Stimulated activated CD4-positive, alpha-beta T cell treated with anti-CD3 and anti-CD28 coated beads, TNF-alpha, amount 100 ng/mL, for 48 hours (primary cell): ENCODE data around the gene SCAMP2.

Experiments used
- DNase-seq, 3 donors: peaks; one replicate each; pipeline ENCODE4 v3.0.0-alpha.2; 2020; ENCODE audit warnings: low read depth in 3 of 3

The SCAMP2 gene

DNA sequence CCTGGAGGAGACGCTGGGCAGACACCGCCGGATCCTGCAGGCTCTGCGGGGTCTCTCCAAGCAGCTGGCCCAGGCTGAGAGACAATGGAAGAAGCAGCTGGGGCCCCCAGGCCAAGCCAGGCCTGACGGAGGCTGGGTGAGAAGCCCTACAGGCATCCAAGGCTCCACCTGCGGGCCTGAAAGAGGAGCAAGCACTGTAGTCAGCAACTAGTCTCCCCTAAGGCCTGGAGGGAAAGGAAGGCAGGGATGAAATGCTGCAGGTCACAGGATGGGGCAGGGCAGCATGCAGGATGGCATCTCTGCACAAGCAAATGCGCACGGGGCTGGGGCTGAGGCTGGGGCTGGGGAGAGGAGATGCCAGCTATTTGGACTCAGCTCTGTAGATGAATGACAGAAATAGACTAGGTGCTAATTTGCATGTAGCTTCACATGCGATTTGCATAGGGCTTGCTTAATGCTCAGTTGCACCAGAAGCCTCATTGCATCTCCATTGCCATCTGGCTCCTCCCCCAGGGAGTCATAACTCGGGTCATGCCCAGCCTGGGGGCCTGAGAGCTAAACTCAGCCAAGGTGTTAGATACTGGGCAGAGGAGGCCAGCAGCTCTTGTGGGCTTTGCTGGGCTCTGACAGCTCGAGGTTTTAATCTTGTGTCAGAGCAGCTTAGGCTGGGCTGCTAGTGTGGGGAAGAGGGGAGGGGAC is 51.9 kb downstream of the SCAMP2 start:
- no peak for DNase-seq

DNA sequence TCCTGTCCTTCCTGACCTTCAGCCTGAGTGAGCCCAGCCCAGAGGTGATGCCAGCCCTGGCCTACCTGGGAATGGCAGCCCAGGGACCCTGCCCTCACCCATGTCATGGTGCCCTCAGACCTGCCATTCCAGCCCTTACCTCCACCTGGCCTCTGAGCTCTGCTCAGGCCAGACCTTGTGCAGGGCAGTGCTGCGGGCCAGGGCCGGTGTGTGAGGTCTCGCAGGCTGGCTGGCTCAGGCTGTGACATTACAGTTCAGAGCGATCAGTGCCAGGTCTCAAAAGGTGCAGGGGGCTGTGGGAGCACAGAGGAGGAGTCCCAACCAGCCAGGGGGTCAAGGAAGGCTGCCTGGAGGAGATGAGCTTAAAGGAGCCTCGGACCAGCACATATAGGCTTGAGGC is 53.1 kb downstream of the SCAMP2 start:
- no peak for DNase-seq

DNA sequence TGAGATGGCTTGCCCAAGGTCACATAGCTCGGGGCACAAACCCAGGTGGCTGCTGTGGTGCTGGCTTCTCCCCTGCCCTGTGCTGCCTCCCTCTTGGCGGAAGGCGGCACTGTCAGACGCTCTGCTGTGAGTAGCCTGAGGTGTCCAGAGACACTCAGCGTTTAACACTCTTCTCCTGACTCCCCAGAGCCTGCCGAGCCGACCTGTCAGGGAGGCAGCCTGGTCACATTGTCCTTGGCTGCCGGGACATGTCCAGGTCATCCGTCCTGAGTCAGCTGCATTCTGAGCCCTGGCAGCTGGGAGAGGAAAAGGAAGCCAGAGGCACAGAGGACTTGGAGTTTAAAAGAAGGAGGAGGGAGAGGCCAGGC is 55.8 kb downstream of the SCAMP2 start:
- DNase-seq: no peak

DNA sequence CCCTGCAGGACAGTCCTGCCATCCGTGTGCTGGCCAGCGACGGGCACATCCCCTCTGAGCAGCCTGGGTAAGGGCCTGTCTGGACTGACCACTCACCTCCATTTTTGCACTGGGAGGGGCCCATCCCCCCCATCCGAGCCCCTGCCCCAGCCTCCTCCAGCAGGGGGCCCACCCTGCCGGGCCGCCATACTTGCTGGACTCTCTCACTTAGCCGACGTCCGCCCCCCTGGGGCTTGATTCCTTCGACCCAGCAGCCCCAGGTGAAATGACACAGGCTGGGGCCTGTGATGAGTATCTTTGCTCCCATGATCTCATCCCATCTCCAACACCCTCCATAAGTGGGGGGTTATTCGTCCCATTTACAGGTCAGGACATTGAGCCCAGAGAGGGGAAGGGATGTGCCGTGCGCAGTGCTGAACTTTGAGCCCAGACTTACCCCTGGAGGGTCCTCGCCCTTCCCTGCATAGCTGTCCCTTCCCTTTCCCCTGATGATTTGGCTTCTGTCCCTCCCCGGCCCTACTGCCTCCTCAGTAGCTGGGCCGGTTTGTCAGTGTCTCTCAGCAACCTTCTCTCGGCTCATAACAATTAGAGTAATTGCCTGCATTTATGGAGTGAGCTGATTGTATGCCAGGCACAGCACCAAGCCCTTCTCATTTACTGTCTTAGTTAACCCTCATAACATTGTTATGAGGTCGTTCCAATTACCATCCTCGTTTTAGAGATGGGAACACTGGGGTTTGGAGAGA is 56.4 kb downstream of the SCAMP2 start:
- DNase-seq: no peak

DNA sequence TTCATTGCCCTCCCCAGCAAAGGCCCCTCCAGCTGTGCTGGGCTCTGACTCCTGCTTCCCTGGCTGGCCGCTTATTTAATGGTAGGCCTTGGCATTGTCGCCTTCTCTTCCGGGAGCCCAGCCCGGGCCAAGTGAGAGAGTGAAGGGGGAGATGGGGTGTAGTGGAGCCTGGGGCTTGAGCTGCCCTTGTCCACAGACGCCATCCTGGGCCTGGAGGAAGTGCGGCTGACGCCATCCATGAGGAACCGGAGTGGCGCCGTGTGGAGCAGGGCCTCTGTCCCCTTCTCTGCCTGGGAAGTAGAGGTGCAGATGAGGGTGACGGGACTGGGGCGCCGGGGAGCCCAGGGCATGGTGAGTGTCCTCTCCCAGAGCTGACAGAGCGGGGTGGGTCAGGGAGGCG is 57.2 kb downstream of the SCAMP2 start:
- no peak for DNase-seq

DNA sequence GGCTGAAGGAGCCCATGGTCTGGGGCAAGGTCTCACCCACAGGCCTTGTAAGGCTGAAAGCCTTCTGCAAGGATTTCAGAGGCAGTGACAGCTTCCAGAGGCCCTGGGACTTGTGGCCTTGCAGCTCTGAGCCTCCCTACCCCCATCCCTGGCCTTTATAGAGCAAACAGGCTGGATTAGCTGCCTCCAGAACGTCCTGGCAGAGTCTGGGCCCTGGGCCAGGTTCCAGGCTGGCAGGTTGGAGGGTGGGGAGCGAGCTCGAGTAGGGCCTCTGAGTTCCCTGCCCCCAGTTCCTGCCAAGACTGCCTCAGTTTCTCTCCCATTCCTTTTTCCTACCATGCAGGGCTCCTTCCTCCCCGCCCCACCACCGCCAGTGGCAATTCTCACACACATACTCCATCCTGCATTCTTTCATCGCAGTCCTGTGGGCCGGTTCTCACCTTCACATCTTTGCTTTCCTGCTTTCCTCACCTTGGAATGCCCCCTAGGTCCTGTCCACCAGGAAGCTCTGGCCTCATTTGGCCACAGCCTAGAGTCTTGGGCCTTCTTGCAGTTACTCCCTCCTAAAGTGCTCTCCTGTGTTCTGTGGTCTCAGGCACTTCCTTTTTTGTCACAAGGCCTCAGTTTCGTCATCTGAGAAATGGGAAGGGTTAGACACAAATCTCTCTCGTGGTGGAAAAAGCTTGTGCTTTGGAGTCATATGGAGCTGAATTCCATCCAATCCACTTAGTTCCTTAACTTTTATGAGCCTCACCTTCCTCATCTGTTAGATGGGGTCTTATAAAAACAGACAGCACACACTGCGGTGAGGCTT is 57.8 kb downstream of the SCAMP2 start:
- DNase-seq: no peak

DNA sequence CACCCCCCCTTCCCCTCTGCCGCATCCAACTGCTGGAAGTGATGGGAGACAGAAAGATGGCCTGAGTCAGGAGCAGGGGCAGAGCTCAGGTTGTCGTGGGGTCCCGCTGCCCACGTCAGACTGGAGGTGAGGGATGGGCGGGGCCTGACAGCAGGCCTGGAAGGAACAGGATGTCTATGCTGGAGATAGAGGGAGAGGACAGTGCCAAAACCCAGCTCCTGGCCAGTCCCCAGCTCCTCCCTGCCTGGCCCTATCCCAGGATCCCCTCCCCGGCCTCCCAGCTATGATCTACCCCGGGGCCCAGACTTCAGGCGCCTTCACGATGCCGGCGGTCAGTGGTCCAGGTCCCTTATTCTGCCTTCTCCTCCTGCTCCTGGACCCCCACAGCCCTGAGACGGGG is 60.6 kb downstream of the SCAMP2 start, which contains the start of gene LMAN1L:
LMAN1L (plus strand) TSS at position 303 of the 400 bp plus-strand sequence; CDS start at position 323, 20 bp downstream.
- no peak for DNase-seq

DNA sequence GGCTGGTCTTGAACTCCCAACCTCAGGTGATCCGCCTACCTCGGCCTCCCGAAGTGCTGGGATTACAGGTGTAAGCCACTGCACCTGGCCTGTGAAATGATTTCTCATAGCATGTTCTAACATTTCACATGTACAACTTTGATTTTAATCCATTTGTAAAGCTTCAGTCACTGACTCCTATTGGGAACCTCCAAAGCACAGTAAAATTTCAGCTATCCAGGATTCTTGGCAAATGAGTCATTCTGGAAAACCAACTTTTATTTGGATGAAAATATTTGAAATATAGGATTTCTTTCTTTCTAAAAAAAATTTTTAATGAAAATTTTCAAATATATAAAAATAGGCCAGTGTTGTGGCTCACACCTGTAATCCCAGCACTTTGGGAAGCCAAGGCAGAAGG is 63.2 kb downstream of the SCAMP2 start:
- DNase-seq: no peak

DNA sequence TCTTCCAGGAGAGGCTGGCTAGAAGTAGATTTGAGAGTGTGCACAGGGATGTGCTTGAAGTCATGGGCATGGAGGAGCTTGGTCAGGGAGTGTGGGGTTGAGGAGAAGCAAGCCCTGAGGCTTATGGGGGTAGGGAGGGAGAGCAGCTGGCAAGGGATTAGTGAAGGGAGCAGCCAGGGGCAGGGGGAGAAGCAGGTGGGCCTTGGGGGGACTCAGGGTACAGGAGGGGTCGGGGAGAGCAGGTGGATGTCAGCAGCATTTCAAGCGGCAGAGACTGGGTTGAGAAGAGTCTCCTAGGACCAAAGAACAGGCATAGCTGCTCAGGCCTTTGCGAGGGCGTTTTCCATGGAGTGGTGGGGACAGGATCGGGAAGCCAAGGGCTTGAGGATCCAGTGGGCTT is 63.9 kb downstream of the SCAMP2 start:
- no peak for DNase-seq

DNA sequence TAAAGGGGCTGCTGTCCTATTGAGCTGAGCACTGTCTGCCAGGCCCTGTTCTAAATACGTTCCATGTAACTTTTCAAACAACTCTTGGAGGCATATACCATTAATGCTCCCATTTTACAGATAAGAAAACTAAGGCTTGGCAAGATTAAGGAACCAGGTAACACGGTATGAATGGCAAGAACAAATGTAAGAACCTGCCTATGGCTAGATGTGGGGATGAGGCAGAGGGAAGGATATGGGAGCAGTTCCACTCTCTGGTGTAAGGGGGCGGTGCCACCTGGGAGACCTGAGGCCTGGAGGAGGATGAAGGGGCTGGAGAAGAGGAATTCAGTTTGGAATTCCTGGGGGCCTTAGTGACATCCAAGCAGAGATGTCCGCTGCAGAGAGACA is 64.3 kb downstream of the SCAMP2 start:
- DNase-seq: no peak

DNA sequence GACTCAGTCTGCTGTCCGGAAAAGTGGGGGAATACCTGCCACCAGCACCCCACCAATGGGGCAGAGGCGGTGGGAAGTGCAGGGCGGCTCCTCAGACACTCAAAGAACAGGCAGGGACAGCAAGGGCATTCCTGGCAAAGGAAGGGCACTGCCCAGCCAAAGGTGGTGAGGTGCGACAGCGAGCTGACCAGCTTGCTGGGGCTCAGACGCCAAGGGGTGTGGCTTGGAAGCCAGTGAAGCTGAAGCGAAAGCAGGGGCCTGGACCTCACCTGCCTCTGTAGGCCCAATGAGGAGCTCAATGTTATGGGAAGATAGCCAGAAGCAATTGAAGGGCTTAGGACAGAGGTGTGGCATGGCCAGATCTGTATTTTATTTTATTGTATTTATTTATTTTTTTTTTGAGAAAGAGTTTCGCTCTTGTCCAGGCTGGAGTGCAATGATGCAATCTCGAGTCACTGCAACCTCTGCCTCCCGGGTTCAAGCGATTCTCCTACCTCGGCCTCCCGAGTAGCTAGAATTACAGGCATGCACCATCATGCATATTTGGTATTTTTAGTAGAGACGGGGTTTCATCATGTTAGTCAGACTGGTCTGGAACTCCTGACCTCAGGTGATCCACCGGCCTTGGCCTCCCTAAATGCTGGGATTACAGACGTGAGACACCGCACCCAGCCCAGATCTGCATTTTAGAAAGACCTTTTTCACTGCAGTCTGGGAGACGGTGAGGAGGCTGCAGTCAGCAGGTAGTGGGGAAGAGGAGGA is 64.9 kb downstream of the SCAMP2 start:
- no peak for DNase-seq

DNA sequence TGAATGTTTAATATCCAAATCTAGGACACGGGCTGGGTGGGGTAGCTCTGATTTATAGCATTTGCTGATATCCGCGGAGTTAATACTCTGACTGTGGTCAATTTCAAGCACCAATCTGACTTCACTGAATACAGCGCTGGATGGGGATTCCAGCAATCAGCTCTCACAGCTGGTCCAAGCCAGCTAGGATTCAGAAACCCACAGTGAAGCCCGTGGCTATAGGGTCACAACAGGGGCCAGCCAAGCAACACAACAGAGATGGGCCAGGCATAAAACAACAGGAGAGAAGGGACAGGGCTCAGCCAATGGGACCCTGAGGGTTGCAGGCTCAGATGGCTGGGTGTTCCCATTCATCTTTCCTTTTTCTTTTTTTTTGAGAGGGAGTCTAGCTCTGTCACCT is 65.9 kb downstream of the SCAMP2 start:
- DNase-seq: no peak

DNA sequence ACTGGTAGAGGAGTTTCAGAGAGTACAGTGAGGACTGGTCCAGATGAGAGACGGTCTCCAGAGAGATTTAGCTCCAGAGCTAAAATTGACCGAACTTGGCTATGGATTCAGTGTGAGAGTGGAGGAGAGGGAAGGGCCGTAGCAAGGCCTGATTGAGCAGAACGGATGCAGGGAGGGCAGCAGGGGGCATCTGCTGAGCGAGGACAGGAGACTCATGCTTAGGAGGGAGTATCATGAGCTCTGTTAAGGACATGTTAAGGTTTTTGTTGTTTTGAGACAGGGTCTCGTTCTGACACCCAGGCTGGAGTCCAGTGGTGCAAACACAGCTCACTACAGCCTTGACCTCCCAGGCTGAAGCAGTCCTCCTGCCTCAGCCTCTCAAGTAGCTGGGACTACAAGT is 68.2 kb downstream of the SCAMP2 start:
- DNase-seq: no peak

DNA sequence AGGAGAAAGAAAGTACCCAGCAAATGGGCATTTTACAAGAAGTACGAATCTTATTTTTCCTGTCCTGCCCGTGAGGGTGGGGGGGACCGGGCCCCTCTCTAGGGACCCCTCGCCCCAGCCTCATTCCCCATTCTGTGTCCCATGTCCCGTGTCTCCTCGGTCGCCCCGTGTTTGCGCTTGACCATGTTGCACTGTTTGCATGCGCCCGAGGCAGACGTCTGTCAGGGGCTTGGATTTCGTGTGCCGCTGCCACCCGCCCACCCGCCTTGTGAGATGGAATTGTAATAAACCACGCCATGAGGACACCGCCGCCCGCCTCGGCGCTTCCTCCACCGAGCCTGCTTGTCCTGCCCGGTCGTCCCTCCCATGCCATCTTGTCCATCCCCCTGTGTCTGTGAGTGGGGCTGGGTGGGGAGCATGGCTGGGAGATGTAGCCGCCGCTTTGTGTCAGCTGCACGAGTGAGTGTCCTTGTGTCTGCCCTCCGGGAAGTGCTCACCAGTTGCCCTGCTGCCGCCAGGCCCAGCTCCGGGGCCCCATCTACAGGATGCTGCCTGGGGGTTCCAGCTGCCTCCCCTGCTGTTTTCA is 70.2 kb downstream of the SCAMP2 start:
- no peak for DNase-seq

DNA sequence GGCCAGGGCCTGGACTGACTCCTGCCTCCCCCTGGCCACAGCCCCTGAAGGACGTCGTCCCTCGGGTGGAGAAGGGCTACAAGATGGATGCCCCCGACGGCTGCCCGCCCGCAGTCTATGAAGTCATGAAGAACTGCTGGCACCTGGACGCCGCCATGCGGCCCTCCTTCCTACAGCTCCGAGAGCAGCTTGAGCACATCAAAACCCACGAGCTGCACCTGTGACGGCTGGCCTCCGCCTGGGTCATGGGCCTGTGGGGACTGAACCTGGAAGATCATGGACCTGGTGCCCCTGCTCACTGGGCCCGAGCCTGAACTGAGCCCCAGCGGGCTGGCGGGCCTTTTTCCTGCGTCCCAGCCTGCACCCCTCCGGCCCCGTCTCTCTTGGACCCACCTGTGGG is 70.9 kb downstream of the SCAMP2 start:
- DNase-seq: no peak

DNA sequence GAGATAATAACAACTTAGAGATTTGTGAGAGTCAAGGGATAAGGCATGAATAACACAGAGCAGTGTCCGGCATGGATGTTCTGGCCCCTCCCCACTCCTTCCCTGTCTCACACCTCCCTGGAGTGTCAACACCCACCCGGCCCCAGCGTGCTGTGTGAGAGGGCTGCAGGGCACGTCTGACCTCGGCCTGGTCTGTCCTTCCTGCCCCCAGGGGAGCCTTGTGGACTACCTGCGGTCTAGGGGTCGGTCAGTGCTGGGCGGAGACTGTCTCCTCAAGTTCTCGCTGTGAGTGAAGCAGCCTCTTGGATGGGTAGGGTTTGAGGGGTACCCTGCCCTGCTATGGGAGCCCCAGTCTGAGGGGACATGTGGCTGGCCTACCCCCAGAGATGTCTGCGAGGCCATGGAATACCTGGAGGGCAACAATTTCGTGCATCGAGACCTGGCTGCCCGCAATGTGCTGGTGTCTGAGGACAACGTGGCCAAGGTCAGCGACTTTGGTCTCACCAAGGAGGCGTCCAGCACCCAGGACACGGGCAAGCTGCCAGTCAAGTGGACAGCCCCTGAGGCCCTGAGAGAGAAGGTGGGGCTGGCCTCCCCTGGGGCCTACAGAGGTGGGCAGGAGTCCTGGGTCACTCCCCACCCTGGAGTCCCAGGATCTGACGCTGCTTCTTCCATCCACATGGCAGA is 71.7 kb downstream of the SCAMP2 start:
- DNase-seq: no peak

DNA sequence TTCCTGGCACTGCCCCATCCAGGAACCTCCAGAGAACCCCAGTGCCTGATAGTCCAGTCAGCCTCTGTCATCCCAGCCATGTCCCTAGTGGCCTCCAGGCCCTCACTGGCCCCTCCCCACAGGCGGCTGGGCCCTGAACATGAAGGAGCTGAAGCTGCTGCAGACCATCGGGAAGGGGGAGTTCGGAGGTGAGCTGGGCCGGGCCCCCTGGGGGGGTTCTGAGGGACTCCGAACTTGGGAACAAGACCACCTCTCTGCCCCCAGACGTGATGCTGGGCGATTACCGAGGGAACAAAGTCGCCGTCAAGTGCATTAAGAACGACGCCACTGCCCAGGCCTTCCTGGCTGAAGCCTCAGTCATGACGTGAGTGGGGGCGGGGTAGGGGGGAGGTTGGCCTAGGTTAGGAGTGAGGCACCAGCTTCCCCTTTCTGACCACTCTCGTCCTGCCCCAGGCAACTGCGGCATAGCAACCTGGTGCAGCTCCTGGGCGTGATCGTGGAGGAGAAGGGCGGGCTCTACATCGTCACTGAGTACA is 72.5 kb downstream of the SCAMP2 start:
- DNase-seq: no peak

DNA sequence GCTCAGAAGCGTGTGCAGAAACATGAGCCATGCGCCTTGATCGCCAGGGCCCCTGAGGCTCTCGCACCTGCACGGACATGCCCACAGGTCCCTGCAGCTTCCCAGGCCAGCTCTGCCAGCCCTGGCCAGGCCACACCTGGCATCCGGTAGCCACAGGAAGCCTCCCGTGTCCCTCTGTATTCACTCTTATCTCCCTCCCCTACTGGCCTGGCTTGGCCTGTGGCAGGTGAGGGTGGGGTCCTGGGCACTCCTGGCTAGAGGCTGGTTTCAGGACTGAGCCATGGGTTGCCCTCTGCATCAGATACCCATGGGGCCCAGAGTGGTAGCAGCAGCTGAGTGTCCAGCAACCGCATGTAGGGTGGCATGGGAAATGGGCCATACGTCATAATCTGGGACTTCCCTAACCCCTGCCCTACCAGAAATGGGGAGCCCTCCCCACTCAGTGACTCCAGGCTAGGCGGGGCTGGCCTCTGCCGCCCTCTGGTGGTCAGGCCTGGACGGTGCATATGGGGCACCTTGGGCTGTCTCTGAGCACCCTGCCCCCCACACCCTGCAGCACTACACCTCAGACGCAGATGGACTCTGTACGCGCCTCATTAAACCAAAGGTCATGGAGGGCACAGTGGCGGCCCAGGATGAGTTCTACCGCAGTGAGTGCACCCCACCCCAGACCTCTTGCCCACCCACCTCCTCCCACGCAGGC is 73.2 kb downstream of the SCAMP2 start:
- DNase-seq: peak; percentile 74 to 81 (median 78)

DNA sequence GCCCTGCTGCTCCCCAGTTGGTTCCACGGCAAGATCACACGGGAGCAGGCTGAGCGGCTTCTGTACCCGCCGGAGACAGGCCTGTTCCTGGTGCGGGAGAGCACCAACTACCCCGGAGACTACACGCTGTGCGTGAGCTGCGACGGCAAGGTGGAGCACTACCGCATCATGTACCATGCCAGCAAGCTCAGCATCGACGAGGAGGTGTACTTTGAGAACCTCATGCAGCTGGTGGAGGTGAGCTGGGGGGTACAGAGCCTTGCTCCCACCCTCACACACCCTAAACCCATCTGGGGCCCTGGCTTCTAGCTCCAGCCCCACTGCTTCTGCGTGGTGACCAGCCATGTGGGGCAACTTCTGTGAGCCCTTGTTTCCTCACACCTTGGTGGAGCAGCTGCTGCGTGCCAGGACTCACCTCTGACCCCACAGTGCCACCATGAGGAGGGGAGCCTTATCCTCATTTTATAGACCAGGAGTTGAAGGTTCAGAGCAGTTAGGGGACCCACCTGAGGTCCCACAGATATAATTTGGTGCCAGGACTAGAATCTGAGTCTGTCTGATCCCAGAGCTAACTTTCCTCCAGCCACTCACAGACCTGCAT is 73.8 kb downstream of the SCAMP2 start:
- no peak for DNase-seq
